ENCODE measurements around the gene PRPF18.

GRCh38 chr10:13632884-13633440 is 46.2 kb downstream of the PRPF18 start:
- TF ChIP-seq CTCF (IDR thresholded peaks at IDR 0.05; ENCODE audit: low read depth, low read length) (no peak), EZH2phosphoT487 (IDR thresholded peaks at IDR 0.05; ENCODE audit: low read depth) (no peak)

All from OCI-LY3 (cell line).